Measurements from ENCODE around the gene GTF2B. TPM values are rescaled to one million over a fixed set of nuclear protein-coding genes. Genes with fewer than 3 reads are reported as not detected.

GTF2B gene
- total RNA-seq, 1 donor from 2014 or later = 37.7 TPM

Small RNAs within 50 kb of the gene (small RNA-seq; reads per million reads assigned to genes)
- gene RNU6-125P (ENCODE audit: low replicate concordance) = not detected

Other genes with a start within 250 kb of the GTF2B start
- 66.1 TPM for gene PKN2, start 207.3 kb downstream of the GTF2B start, total RNA-seq
- gene KYAT3, start 101.1 kb upstream of the GTF2B start, total RNA-seq = 25.1 TPM
- 18.7 TPM for gene RBMXL1, start 101.1 kb upstream of the GTF2B start, total RNA-seq
- gene GBP3, start 131.3 kb upstream of the GTF2B start, total RNA-seq = 9.1 TPM
- gene GBP1, start 173.6 kb upstream of the GTF2B start, total RNA-seq = 13.2 TPM
- gene GBP2, start 234.5 kb upstream of the GTF2B start, total RNA-seq = 11.8 TPM

Data from tongue (tissue), 2 donors.